ELF-1 (cell line): ENCODE results near the gene PRKX.
A peak's percentile ranks its signal among the peaks of the same experiment; 100 is the strongest.
"Not testable (repeated sequence)": the region's sequence is repeated elsewhere in the genome, so short reads cannot be mapped to it uniquely, and the experiment has no call there.

Source experiments
- DNase-seq: peaks from one replicate; pipeline ENCODE4 v3.0.0-alpha.2; 2016; ENCODE audit warnings: low read depth, low spot score

The PRKX gene

DNA sequence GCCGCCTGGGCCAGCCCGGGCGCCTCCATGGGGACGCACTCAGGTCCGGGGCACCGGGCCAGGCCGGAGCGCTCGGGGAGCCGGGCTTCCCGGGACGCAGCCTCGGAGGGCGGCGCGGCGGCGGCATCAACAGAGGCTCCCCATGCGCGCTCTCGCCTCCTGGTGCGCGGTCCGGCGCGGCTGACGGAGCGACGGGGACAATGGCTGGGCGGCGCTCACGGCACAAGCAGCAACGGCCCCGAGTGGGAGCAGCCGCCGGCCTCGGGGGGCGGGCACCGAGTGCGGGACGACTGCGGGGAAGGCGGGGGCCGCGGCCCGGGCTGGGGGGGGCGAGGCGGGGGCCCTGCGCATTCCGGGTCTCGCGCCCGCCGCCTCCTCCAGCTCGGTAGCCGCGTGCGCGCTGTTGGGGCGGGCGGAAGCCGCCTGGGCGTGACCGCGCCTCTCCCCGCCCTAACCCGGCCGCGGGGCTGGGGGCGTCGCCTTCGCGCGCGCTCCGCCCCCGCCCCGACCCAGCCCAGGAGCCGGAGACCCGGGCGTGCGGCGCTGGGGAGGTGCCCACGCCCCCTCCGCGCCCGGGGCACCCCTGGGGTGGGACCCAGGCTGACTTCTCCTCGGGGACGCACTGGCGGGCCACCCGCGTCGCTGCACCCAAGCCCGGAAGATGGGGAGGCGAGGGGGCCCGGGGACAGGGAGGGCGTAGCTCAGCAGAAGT lies at the start of gene PRKX:
PRKX (minus strand) TSS at position 425 of the 712 bp plus-strand sequence; CDS start at position 29, 396 bp downstream.
- peak; percentile 65 for DNase-seq

DNA sequence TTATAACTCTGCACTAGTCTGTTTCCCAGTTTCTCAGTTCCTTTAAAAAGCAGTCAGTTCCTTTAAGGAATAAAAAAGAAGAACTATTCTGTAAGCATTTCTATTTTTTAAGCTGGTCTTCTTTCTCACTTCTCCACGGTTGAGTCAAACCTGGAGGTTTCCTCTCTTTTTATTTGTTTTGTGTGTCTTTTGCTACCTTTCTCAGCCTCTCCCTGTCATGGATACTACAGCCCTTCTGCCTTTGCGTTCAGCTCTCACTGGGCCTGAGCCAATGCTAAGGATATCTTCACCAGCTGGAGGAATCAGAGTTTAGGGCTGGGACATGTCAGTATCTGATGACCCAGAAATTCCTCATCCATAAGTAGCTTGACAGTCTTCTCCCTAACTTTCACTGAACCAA lies 49.7 kb upstream of the PRKX start:
- DNase-seq, result no peak

DNA sequence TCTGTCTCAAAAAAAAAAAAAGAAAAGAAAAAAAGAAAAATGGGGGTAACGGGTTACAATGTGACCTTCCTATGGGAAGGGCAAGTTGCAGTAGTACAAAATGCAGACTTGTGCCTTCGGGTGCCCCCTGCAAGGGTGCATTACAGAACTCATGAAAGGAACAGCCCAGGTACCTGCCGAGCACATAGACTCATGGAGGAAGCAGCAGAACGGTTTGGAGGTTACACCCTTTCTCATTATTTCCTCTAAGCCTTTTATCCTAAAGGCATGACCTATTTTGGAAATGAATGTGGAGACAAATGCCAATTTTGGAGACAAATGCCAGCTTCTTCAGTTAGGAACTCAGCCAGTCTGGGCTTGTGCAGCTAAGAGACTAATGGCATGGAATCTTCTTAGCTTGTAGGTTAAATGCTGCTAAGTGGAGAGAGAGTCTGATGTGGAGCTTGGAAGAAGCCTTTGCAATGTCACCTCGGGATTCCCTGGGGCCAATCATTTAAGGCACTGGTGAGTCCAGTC lies 44.1 kb upstream of the PRKX start:
- no peak for DNase-seq

DNA sequence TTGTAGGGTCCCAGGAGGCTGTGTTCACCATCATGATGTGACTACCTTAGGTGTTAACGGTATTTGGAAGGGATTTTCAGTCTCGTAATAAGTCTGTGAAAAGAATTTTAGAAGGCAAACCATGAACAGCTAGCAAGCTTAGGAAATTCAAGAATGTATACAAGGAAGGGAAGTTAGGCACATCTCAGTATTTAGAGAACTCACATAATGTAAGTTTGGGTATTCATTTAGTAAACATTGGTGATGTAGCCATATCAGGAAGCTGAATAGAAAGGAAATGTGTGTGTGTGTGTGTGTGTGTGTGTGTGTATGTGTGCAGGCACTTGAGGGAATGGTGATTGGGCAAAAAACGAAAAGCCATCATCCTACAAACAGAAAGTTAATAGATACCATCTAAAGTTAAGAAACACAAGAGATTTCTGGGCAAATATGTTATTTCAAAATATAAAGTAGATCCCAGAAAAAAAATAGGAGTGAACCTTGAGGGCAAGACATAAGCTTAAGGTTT lies 34.7 kb upstream of the PRKX start:
- no peak for DNase-seq

DNA sequence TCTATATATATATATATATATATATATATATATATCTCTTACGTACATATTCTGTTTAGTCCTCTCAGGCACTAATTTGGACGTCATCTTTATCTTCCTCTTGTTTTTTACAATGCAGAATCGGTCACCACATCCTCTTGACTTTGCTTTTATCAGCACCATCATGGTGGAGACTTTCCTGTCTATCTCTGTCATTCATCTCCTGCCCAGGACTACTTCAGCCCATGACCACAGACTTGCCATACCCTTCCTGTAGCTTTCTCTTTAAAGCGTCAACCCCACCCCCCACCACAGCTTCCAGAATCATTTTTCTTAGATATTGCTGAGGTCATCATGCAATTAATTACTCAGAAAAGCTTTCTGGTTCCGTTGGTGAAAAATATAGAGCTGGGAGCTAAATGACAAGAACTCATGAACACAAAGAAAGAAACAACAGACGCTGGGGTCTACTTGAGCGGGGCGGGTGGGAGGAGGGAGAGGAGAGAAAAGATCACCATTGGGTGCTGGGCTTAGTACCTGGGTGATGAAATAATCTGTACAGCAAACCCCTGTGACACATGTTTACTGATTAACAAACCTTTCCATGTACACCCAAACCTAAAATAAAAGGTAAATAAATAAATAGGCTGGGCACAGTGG lies 30.5 kb upstream of the PRKX start:
- DNase-seq, result no peak

DNA sequence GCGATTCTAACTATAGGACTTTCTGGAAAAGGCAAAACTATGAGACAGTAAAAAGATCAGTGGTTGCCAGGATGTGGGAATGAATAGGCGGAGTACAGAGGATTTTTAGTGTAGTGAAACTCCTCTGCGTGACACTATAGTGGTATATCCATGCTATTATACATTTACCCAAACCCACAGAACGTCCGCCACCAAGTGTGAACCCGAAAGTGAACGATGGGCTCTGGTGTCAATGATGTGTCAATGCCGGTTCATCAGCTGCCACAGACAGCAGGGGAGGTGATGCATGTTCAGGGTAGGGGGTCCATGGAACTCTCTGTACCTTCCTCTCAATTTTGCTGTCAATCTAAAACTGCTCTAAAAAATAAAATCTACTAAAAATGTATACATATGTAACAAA lies 27.5 kb upstream of the PRKX start:
- not testable (repeated sequence) for DNase-seq

DNA sequence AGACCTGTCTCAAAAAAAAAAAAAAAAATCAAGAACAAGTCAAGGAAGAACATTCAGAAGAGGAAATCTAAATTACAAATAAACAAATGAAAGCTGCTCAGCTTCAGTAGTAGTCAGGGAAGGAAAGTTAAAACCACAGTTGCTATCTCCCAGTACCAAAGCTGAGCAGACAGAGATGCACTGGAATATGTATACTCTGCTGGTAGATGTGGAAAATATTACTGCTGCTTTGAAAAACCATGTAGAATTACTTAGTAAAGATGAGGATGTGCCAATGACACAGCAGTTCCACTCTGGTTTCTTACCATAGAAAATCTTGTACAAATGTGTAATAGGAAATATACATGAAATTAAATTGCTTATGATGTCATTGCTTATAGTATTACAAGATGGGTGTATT lies 25.1 kb upstream of the PRKX start:
- no peak for DNase-seq

DNA sequence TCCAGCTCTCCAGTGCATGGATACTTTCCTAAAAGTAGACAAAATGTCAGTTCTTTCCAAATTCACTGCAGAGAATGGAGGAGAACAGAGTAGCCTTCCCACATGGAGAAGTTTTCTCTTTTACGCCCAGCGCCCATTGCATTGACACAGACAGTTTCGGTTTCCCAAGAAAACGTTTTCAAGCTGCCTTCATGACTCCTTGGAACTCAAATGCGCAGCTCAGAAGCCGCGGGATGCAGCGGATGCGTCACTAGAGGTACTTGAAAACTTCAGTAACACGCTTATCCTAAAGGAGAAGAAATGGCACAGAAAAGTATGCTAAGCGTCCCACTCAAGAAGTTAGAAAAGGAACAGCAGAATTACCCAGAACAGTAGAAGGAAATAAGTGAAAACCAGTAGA lies 23.1 kb upstream of the PRKX start:
- DNase-seq, result not testable (repeated sequence)

DNA sequence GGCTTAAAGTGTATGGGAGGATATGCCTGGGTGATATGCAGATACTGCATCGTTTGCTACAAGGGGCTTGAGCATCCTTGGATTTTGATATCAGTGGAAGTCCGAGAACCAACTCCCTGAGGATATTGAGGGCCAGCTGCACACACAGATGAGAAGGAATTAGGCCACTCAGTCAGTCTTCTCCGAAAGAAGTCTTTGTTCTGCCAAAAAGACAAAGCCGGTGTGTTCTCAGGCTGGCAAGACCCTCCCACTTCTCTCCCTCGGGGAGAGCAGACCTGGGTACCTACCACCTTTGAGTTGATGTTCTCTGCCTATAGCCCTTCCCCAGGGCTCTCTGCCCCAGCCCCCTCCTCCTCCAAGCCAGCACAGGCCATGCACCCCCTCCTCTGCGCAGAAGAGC lies 22.4 kb upstream of the PRKX start:
- DNase-seq, result not testable (repeated sequence)

DNA sequence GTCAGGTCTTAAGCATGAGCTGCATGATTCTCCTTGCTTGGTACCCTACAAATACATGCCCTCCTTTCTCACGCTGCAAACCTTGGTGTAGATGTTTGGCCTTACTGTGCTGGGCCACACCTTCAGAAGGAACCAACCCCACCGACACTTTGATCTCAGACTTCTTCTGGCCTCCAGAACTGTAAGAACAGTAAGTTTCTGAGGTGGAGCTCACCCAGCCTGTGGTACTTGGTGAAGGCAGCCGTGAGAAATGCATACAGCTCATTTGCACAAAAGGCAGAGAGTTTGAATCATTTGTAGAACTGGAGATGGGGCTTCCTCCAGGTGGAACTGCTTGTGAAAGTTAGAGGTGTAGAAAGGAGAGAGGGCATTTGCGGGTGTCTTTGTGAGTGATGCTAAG lies 21.0 kb upstream of the PRKX start:
- not testable (repeated sequence) for DNase-seq

DNA sequence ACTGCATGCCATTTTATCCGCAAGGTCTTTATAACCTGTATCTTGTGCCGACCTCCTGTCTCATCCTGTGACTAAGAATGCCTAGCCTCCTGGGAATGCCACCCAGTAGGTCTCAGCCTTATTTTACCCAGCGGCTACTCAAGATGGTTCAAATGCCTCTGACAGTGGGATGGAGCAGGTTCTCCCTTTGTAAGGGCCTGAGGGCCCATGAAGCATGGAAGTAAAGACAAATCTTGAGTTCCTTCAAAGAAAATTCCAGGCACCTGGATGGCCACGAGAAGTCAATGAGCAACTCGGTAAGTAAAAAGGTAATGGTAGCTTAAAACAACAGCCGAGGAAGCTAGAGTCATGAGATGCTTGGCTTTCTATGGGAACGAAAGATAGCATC lies 19.6 kb upstream of the PRKX start:
- no peak for DNase-seq

DNA sequence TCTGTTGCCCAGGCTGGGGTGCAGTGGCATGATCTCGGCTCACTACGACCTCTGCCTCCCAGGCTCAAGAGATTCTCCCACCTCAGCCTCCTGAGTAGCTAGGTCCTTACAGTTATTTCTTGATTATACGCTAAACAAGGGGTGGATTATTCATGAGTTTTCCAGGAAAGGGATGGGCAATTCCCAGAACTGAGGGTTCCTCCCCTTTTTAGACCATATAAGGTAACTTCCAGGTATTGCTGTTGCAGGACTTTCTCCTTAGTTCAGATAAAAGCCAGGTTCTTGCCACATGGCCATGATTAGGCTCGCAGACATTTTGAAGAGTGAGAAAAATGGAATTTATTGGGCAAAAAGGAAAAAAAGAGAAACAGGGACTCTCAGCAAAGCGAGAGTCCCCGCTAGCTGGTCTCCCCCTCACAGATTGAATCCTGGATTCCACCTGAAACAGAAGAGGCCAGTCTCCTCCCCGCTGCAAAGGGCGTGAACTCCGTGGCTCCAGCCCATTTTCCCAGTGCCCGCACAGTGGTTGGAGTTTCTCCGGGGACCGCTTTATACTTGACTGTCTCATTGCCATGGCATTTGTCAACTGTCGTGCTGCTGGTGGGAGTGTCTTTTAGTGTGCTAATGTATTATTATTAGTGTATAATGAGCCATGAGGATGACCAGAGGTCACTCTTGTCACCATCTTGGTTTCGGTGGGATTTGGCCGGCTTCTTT lies 19.0 kb upstream of the PRKX start:
- not testable (repeated sequence) for DNase-seq

DNA sequence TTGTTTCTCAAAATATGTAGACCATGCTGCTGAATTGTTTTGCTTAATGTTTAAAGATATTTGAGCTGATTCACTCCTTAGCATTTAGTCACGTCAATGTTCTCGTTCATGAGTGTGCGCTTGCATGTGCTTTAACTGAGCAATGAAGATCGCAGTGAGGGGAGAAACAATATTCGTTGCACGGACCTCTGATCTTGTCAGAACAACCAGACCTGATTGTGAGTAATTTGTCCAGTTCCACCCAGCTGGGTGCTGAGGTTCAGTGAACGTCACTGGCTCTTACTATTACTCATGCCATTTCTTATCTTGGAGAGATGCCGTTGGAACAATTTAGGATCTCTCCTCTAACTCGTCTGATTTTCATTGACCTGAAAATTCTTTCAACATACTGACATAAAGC lies 15.0 kb upstream of the PRKX start:
- DNase-seq, result no peak

DNA sequence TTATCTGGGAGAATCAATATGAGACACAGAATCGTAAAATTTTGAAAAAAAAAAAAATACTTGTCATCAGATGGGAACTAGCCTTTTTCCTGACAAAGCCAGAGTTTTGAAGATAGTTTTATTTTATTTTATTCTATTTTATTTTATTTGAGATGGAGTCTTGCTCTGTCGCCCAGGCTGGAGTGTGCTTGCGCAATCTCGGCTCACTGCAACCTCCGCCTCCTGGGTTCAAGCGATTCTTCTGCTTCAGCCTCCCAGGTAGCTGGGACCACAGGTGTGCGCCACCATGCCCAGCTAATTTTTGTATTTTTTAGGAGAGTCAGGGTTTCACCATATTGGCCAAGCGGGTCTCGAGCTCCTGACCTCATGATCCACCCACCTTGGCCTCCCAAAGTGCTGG lies 10.0 kb upstream of the PRKX start:
- not testable (repeated sequence) for DNase-seq

DNA sequence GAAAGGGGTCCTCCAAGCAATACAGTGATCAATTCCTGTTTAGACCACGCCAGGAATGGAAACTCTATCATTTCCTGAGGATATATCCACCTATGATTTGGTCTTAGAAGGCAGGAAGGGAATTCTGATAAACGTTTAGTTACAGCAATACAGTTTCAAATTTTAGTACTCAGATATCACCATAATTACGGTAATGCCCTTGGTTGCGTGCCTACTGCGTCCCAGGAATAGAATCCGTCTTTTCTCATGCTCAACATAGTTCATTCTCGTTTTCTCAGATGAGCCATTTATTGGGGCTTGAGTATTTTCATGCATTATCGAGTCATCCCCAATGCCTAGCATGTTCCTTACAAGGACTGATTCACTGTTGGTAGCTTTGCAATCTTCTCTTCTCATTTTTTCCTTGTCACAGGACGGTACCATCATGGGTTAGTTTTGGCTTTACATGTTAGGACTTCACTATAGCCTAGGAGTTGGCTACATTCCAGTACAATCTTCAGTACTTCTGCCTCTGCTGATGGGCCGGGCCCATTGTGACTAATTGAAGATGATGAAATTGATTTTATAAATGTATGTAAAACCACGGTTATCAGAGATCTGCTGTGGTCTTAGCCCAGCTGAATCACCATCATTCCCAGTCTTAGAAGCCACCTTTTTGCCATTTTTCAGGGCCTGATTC lies 4.4 kb upstream of the PRKX start:
- DNase-seq, result no peak

DNA sequence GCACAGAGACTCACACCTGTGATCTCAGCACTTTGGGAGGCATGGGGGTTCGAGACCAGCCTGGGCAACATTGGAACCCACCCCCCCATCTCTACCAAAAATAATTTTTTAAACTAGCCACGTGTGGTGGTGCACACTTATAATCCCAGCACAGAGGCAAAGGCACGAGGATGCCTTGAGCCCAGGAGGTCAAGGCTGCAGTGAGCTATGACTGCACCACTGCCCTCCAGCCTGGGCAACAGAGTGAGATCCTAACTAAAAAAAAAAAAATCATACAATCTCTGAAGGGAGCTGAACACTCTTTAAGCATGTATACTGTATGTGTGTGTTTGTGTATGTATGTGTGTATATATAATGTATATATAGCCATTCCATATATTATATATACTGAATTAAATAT lies 2.5 kb upstream of the PRKX start:
- DNase-seq, result no peak

DNA sequence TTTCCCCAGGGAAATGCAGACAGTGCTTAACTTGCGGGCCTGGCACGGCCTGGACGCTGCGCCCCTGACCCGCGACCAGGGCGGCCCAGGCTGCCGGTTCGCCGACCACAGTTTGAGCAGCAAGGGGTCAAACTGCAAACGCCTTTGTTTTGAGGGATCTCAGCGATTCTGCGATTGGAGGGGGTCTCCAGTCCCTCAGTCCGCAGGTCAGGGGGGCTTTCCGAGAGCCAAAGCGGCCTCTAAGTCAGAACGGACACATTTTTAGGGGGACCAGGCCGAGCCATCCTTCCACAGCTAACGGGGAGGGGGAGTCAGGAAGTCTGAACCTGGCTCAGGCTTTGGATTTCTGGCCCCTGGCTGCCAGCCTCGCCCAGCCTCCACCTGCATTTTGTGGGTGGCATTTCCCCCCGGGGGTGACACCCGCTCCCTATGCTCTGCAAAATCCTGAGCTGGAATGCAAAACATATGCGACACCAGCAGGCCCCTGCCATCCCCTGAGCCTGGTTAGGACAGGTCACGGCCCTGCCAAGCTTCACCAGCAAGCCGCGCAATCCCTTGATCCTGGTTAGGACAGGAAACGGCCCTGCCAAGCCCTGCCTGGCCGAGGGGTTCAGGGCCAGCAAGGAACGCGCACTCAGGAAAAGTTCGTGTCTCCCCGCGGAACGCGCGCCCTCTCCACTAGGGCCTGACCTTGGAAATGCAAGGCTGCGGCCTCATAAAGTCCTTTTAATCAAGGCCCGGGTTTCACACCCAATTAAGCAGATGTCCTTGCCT lies 1.4 kb upstream of the PRKX start:
- not testable (repeated sequence) for DNase-seq

DNA sequence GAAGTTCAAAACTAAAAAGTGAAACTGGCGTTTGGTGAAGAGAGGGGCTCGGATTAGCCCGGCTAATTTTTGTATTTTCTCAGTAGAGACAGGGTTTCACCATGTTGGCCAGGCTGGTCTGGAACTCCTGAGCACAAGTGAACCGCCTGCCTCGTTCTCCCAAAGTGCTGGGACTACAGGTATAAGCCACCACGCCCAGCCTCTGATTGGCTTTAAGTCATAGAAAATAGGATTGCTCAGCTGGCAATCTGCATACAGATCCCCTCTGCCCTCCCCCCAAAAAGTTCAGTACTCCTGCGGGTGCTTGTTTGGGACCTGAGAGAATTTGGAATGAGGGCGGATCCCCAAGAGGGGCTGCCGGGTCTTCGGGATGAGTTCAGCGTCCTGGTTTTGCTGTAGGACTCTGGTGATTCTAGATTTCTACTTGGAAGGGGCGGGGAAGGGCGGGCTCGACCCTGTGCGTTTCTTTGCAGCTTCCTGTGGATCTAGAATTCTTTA lies 537 bp upstream of the PRKX start:
- peak; percentile 60 for DNase-seq

DNA sequence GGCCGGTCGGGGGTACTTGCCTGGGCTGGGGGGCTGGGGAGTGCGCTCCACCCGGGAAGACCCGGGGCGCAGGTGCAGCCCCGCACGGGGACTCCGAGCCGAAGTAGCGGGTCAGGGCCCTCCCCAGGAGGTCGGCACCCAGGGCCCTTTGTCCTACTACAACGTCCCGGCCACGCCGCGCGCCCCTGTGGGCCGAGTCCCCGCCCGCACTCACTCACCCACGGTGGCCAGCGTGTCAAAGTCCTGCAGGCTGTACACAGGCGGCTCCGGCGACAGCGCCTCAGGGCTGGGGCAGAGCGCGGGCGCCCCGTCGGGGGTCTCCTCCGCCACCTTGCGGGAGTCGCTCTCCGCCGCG lies 602 bp downstream of the PRKX start:
- no peak for DNase-seq

DNA sequence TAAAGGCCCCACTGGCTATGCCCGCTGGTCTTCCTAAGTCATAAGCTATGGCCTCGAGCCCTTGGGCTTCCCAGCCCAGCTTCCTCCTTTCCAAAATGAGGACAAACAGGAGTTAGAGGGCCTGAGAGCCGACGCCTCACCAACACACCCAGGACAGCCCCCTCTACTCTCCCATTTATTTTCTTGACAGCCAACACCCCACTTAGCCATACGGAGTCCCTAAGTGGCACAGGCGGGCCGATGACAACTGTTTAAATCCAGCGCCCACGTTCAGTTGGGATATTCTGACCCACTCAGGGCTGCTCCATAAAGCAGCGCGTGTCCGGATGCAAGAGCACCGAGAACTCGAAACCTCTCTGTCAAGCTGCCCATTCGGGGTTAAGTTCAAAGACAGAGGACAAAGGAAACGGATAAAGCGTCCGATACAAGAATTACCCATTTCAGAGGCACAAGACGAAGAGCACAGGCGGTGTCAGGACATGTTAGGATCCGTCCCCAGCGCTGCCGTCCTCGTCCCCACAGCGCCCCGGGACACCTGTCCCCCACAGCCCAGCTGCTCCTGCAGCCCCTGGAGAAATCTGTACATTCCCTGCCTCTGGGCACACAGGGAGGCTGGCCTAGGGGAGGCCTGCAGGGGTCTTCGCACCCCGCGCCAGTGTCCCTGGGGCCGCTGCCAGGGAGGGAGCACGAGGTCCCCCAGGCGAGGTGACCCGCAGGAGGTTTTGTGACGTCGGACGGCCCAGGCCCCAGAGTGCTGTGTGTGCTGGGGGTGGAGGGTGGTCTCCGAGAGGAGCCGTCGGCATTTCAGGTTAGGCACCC lies 1.2 kb downstream of the PRKX start:
- DNase-seq, result peak; percentile 50
